Bronchial epithelial cell (primary cell): ENCODE measurements around the gene PRKCE. TPM values are rescaled to one million over a fixed set of nuclear protein-coding genes. Genes with fewer than 3 reads are reported as not detected.

Source experiments
- DNase-seq: peaks from one replicate; pipeline ENCODE4 v3.0.0-alpha.2; 2010; ENCODE audit warnings: low read depth
- FAIRE-seq: peaks from 2 replicates; lab custom pipeline; 2011; peaks lifted over from hg19 to GRCh38; lab: Jason Lieb, UNC
- H3K27me3 ChIP-seq: 2 replicates; pipeline ENCODE4 v1.5.1; 2011; ENCODE audit warnings: low read length; ENCODE audit not compliant: control insufficient read depth, insufficient read depth
- H3K36me3 ChIP-seq: 2 replicates; pipeline ENCODE4 v1.5.1; 2011; ENCODE audit warnings: low read length; ENCODE audit not compliant: control insufficient read depth, insufficient read depth
- H3K4me3 ChIP-seq: 2 replicates; pipeline ENCODE4 v1.5.1; 2011; ENCODE audit warnings: mild to moderate bottlenecking, low read depth, low read length, control low read depth
- total RNA-seq: library from RNA; depleted of rRNA; stranded (reverse); fragments of >200 nt; gene quantifications from 2 replicates; pipeline ENCODE4 v1.2.1, GENCODE V29; 2014
- TF ChIP-seq, protein P1 (sequence below): IDR thresholded peaks from 2 replicates; pipeline ENCODE4 v1.5.1; 2011; ENCODE audit warnings: mild to moderate bottlenecking, moderate library complexity, low read length, control low read depth, inconsistent platforms; ENCODE audit not compliant: insufficient read depth, severe bottlenecking

Gene PRKCE
- total RNA-seq, 1 donor from 2014 or later: 6.3 TPM

DNA sequence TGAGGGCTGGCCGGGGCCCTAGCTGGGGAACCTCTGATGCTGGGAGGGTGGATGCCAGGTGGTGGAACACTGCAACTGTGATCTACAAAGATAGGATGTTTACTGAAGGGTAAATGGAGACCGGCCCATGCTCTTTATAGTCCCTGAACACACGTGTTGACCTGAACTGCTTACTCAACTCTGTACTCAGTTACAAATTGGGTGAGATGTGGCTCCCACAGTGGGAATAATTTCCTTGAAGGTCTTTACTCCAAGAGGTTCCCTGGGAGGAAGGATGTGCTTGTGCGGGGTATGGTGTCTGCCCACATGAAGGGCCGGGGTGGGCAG lies 254.1 kb downstream of the PRKCE start:
- no peak for FAIRE-seq
- H3K36me3 ChIP-seq: no peaks in the 10 kb centered on the region
- no peak overlapping the region for H3K4me3 ChIP-seq
- DNase-seq: no peak
- TF ChIP-seq, protein P1, sequence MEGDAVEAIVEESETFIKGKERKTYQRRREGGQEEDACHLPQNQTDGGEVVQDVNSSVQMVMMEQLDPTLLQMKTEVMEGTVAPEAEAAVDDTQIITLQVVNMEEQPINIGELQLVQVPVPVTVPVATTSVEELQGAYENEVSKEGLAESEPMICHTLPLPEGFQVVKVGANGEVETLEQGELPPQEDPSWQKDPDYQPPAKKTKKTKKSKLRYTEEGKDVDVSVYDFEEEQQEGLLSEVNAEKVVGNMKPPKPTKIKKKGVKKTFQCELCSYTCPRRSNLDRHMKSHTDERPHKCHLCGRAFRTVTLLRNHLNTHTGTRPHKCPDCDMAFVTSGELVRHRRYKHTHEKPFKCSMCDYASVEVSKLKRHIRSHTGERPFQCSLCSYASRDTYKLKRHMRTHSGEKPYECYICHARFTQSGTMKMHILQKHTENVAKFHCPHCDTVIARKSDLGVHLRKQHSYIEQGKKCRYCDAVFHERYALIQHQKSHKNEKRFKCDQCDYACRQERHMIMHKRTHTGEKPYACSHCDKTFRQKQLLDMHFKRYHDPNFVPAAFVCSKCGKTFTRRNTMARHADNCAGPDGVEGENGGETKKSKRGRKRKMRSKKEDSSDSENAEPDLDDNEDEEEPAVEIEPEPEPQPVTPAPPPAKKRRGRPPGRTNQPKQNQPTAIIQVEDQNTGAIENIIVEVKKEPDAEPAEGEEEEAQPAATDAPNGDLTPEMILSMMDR: no peak
- H3K27me3 ChIP-seq: no peaks in the 10 kb centered on the region

DNA sequence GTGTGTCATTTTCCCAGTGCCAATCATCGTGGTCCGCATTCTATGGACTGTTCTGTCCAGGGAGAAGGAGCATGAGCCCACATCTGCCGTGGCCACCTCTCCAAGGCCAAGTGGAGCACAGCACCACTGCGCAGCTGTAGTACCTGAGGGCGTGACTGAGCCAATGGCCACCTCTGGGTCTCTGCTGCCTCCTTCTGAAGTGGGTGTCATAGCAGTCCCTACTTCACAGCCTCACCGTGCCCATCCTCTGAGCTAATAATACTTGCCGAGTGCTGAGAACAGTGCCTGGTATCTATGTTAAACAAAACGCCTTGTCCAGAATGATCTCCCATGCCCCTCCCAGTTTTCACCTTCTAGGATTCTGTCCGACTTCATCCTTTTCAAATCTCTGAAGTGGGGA lies 256.1 kb downstream of the PRKCE start:
- TF ChIP-seq, protein P1: no peak
- DNase-seq: no peak
- no peak overlapping the region for H3K4me3 ChIP-seq
- FAIRE-seq: no peak
- H3K36me3 ChIP-seq: no peaks in the 10 kb centered on the region
- H3K27me3 ChIP-seq: no peaks in the 10 kb centered on the region

DNA sequence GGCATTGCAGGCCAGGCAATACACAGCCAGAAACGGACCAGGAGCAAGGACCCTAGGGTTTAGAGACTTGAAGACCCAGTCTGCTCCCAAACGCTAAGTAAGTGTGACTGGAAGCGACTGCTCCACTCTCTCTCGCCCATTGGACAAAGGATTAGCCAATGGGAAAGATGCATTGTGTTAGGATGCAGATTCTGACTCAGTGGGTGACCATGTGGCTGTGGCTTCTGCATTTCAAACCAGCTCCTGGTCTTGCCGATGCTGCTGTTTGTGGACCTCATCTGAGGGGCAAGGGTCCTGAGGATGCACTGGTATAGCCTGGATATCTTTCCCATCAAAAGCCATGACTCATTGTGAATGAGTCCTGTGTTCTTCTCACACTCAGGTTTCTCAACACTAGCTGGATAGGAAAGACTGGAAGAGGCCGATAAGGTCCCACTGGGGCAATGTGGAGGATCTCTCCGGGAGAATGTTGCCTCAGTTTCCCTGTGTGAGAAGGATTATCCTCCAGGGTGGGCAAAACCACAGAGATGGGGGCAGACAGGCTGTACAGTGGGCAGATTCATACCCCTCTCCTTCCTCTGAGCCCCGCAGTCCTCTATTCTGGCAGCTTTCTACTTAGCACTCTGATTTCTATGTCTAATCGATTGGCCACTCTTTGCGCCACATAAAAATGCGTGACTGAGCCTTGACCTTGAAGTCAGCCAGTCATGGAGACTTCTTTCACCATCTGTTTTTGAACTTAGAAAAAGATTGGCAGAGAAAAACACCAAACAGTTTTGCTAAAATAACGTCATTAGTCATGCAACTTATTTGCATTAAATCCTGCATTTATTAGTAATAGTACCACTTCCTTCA lies 257.1 kb downstream of the PRKCE start:
- Histone ChIP-seq H3K27me3 (no peaks in the 10 kb centered on the region), H3K4me3 (no peak overlapping the region), H3K36me3 (no peaks in the 10 kb centered on the region)
- TF ChIP-seq, protein P1: no peak
- FAIRE-seq (no peak), DNase-seq (peak; percentile 38)

DNA sequence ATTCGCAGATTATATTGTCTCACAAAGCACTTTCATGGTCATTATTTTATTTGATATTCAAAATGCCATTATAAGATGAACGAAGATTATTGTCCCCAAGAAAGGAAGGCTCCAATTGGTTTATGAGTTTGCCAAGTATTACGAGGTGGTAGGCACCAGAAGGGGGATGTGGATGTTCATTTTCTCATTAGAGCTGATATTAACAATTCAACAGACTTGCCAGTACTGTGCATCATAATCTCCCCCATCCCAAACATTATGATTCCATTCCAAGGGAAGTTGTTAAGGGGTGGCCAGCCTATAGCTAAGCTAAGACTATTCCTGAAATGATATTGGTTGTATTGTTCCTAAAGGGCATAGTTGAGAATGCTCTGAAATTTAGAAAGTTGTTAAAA lies 257.7 kb downstream of the PRKCE start:
- TF ChIP-seq, protein P1: no peak
- DNase-seq (no peak), FAIRE-seq (no peak)
- Histone ChIP-seq H3K27me3 (no peaks in the 10 kb centered on the region), H3K36me3 (no peaks in the 10 kb centered on the region), H3K4me3 (no peak overlapping the region)

DNA sequence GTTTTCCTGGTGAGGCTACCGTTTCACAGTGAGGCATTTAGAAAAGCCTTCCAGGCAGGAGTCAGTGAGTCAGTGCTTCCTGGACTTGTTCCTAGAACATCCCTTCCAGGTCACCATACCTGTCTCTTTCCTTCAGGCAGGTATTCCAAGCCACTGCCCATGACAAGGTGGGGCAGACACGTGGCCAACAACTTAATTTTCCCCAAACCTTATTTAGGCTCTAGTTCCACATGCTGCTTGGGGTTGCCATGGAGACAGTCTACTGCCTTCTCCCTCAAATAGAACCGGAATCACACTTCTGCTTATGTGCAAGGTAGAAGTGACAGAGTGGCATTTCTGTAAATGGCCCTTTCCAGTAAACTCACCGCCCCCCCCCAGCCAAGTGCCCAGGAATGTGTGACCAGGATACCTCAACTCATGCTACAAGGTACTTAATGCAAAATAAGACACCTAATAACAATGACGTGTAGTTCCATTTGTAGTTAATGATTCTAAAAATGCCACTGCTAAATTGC lies 258.3 kb downstream of the PRKCE start:
- Histone ChIP-seq H3K4me3 (no peak overlapping the region), H3K27me3 (no peaks in the 10 kb centered on the region), H3K36me3 (no peaks in the 10 kb centered on the region)
- FAIRE-seq (no peak), DNase-seq (peak; percentile 89)
- TF ChIP-seq, protein P1: no peak
